OCI-LY7 (cell line): Measurements from ENCODE around the gene TULP1. TPM values are rescaled to one million over a fixed set of nuclear protein-coding genes. Genes with fewer than 3 reads are reported as not detected.

Source experiments
- BruUV-seq: library from RNA; stranded (reverse); fragments of 400-500 nt; replicated peaks from 2 replicates; lab custom pipeline; 2021; lab: Mats Ljungman, UMichigan
- CTCF ChIA-PET: fragments of 300-600 bp; sonication (Branson Sonifier 250); formaldehyde crosslinking; loops from one replicate; lab custom pipeline; 2022; ENCODE audit warnings: antibody characterized with exemption; ENCODE audit not compliant: unreplicated experiment; lab: Charles Lee
- POLR2A ChIA-PET: fragments of 300-600 bp; sonication (Branson Sonifier 250); formaldehyde crosslinking; loops from one replicate; lab custom pipeline; 2022; ENCODE audit warnings: antibody characterized with exemption; lab: Charles Lee
- DNase-seq: peaks from one replicate; pipeline ENCODE4 v3.0.0-alpha.2; 2015; ENCODE audit warnings: low spot score
- H2AFZ ChIP-seq: fragments of 200-600 bp; sonication (generic), shearing (Covaris generic); 2 replicates; pipeline ENCODE4 v1.6.1; 2014; ENCODE audit warnings: mild to moderate bottlenecking, antibody characterized with exemption, low read length, moderate library complexity
- H3K27ac ChIP-seq: fragments of 200-600 bp; sonication (generic); 2 replicates; pipeline ENCODE4 v1.5.1; 2014; ENCODE audit warnings: mixed run types, low read depth, mild to moderate bottlenecking, moderate library complexity, low read length, inconsistent platforms; ENCODE audit not compliant: poor library complexity, severe bottlenecking
- H3K36me3 ChIP-seq: fragments of 200-600 bp; sonication (generic); 2 replicates; pipeline ENCODE4 v1.6.1; 2014; ENCODE audit warnings: mild to moderate bottlenecking, antibody characterized with exemption, low read length, moderate library complexity, mixed read lengths; ENCODE audit not compliant: insufficient read depth
- H3K4me1 ChIP-seq: fragments of 200-600 bp; sonication (generic); 2 replicates; pipeline ENCODE4 v1.5.1; 2014; ENCODE audit warnings: mild to moderate bottlenecking, low read length; ENCODE audit not compliant: insufficient read depth, poor library complexity, severe bottlenecking
- H3K4me2 ChIP-seq: fragments of 200-600 bp; sonication (generic); 2 replicates; pipeline ENCODE4 v1.6.1; 2014; ENCODE audit warnings: mild to moderate bottlenecking, low read length
- H3K4me3 ChIP-seq: fragments of 200-600 bp; sonication (generic); 2 replicates; pipeline ENCODE4 v1.5.1; 2014; ENCODE audit warnings: mild to moderate bottlenecking, low read depth, low read length; ENCODE audit not compliant: poor library complexity, severe bottlenecking
- H3K79me2 ChIP-seq: fragments of 200-600 bp; sonication (generic); 2 replicates; pipeline ENCODE4 v1.6.1; 2016; ENCODE audit warnings: low read depth, mild to moderate bottlenecking, low read length, moderate library complexity, mixed read lengths; ENCODE audit not compliant: insufficient read depth
- H3K9me2 ChIP-seq: fragments of 200-600 bp; sonication (generic); 2 replicates; pipeline ENCODE4 v1.6.1; 2016; ENCODE audit warnings: mild to moderate bottlenecking, low read length, mixed read lengths; ENCODE audit not compliant: insufficient read depth
- H3K9me3 ChIP-seq: fragments of 200-600 bp; sonication (generic); 2 replicates; pipeline ENCODE4 v1.6.1; 2014; ENCODE audit warnings: mild to moderate bottlenecking, mixed run types, low read length, mixed read lengths
- H4K20me1 ChIP-seq: fragments of 200-600 bp; sonication (generic); 2 replicates; pipeline ENCODE4 v1.6.1; 2014; ENCODE audit warnings: mild to moderate bottlenecking, antibody characterized with exemption, low read length, moderate library complexity, mixed read lengths; ENCODE audit not compliant: insufficient read depth
- CTCF ChIP-seq: fragments of 200-600 bp; sonication (generic); conservative IDR thresholded peaks from 2 replicates; pipeline ENCODE4 v1.5.1; 2014; ENCODE audit warnings: mild to moderate bottlenecking, antibody characterized with exemption, low read length, moderate library complexity, mixed read lengths
- EZH2phosphoT487 ChIP-seq: fragments of 200-600 bp; sonication (generic); IDR thresholded peaks from 2 replicates; pipeline ENCODE4 v1.6.1; 2018; ENCODE audit warnings: low read depth, borderline replicate concordance, mild to moderate bottlenecking, mixed run types, antibody characterized with exemption, low read length, moderate library complexity, mixed read lengths
- intact Hi-C: fragments of 100-400 bp; cut with micrococcal nuclease; formaldehyde crosslinking; loops from one replicate; pipeline ENCODE4 v1.10.0; 2022; ENCODE audit not compliant: unreplicated experiment
- total RNA-seq, 2 experiments: library from RNA; depleted of rRNA in 1 of 2; stranded (reverse); fragments of >200 nt in 1 of 2; shearing (Covaris generic) in 1 of 2; gene quantifications; 2 replicates each; pipeline ENCODE4 v1.2.3, GENCODE V29; 2014 to 2022

The TULP1 gene
- total RNA-seq, 2 experiments from 2014 or later: not detected

GRCh38 chr6:35496036-35496840, 16.5 kb downstream of the TULP1 start:
- BruUV-seq: no TSS peak
- no peaks in the 10 kb centered on the region for H3K9me3 ChIP-seq
- H3K9me2 ChIP-seq: no peaks in the 10 kb centered on the region
- no peak overlapping the region for H3K27ac ChIP-seq
- ChIA-PET POLR2A (no interaction called here), CTCF (no interaction called here)
- no peaks in the 10 kb centered on the region for H3K36me3 ChIP-seq
- intact Hi-C loops: no loop called here
- H4K20me1 ChIP-seq: no peaks in the 10 kb centered on the region
- peak overlapping the region; percentile 71 for H3K4me3 ChIP-seq
- peaks cover 14% of the 10 kb centered on the region for H3K4me1 ChIP-seq
- peak overlapping the region; percentile 77 for H3K4me2 ChIP-seq
- no peak for TF ChIP-seq EZH2phosphoT487
- DNase-seq: no peak
- no peak overlapping the region for H2AFZ ChIP-seq
- no peaks in the 10 kb centered on the region for H3K79me2 ChIP-seq

GRCh38 chr6:35495258-35496035, 17.2 kb downstream of the TULP1 start:
- H3K79me2 ChIP-seq: no peaks in the 10 kb centered on the region
- POLR2A ChIA-PET: no interaction called here
- H3K9me3 ChIP-seq: no peaks in the 10 kb centered on the region
- no TSS peak for BruUV-seq
- H3K4me3 ChIP-seq: no peak overlapping the region
- peaks cover 14% of the 10 kb centered on the region for H3K4me1 ChIP-seq
- no peaks in the 10 kb centered on the region for H3K36me3 ChIP-seq
- TF ChIP-seq EZH2phosphoT487: no peak
- no peak for TF ChIP-seq CTCF
- no peak for DNase-seq
- intact Hi-C loops: no loop called here
- H3K27ac ChIP-seq: no peak overlapping the region
- H2AFZ ChIP-seq: no peak overlapping the region
- no peak overlapping the region for H3K4me2 ChIP-seq
- H4K20me1 ChIP-seq: no peaks in the 10 kb centered on the region
- no peaks in the 10 kb centered on the region for H3K9me2 ChIP-seq
- CTCF ChIA-PET: no interaction called here

GRCh38 chr6:35494161-35494563, 18.5 kb downstream of the TULP1 start:
- no peaks in the 10 kb centered on the region for H3K9me2 ChIP-seq
- ChIA-PET CTCF (no interaction called here), POLR2A (no interaction called here)
- no peak overlapping the region for H3K4me2 ChIP-seq
- no peaks in the 10 kb centered on the region for H3K79me2 ChIP-seq
- intact Hi-C loops: no loop called here
- no peak overlapping the region for H3K27ac ChIP-seq
- no peak overlapping the region for H2AFZ ChIP-seq
- H3K4me3 ChIP-seq: no peak overlapping the region
- peaks cover 14% of the 10 kb centered on the region for H3K4me1 ChIP-seq
- no peak for DNase-seq
- H4K20me1 ChIP-seq: no peaks in the 10 kb centered on the region
- TF ChIP-seq EZH2phosphoT487 (no peak), CTCF (no peak)
- H3K9me3 ChIP-seq: no peaks in the 10 kb centered on the region
- no TSS peak for BruUV-seq
- no peaks in the 10 kb centered on the region for H3K36me3 ChIP-seq
